Measurements from ENCODE around the gene DNAJC21. TPM values are rescaled to one million over a fixed set of nuclear protein-coding genes. Genes with fewer than 3 reads are reported as not detected.

Gene DNAJC21
- total and polyA plus RNA-seq, 7 experiments from 2014 or later = 17.3 to 66.4 (median 48.6) TPM

GRCh38 chr5:34976347-34976746 is 47.0 kb downstream of the DNAJC21 start:
- no peaks in the 10 kb centered on the region for H3K9me3 ChIP-seq (ENCODE audit: control insufficient read depth in 2 of 3, low read length in 3 of 3)
- H3K4me1 ChIP-seq (ENCODE audit: control insufficient read depth in 2 of 2, insufficient read depth in 2 of 2, low read length in 2 of 2) = no peaks in the 10 kb centered on the region
- Mint-ChIP-seq H3K27ac (no peak overlapping the region), H3K9me3 (peaks cover 0 to 6% (median under 1%) of the 10 kb centered on the region in 11 donors), H3K36me3 (peaks cover 0 to 4% (median 0%) of the 10 kb centered on the region in 5 donors), H3K4me1 (no peaks in the 10 kb centered on the region), H3K27me3 (peaks cover 0 to 12% (median 6%) of the 10 kb centered on the region in 5 donors), H3K4me3 (no peak overlapping the region)
- intact Hi-C loops (cut with micrococcal nuclease) = no loop called here
- no peak for ATAC-seq
- ChIA-PET POLR2A (no interaction called here), CTCF (no interaction called here)
- H3K27me3 ChIP-seq (ENCODE audit: control insufficient read depth in 2 of 2, insufficient read depth in 2 of 2, low read length in 2 of 2) = no peaks in the 10 kb centered on the region
- no peak overlapping the region for H3K27ac ChIP-seq (ENCODE audit: low read depth, low read length)
- no peak for DNase-seq
- H3K36me3 ChIP-seq (ENCODE audit: control insufficient read depth in 2 of 3, insufficient read depth in 3 of 3, low read length in 3 of 3) = no peaks in the 10 kb centered on the region
- no peak overlapping the region for H3K4me3 ChIP-seq (ENCODE audit: low read length)

- Mint-ChIP-seq H3K9me3 (peaks cover 0 to 23% (median 11%) of the 10 kb centered on the region in 11 donors), H3K36me3 (peaks cover 0 to 6% (median 3%) of the 10 kb centered on the region in 5 donors), H3K27me3 (peaks cover 0 to 16% (median 6%) of the 10 kb centered on the region in 5 donors), H3K4me1 (no peaks in the 10 kb centered on the region), H3K4me3 (no peak overlapping the region), H3K27ac (no peak overlapping the region)
- Histone ChIP-seq H3K4me1 (ENCODE audit: control insufficient read depth in 2 of 2, insufficient read depth in 2 of 2, low read length in 2 of 2) (no peaks in the 10 kb centered on the region), H3K4me3 (ENCODE audit: low read length) (no peak overlapping the region), H3K27ac (ENCODE audit: low read depth, low read length) (no peak overlapping the region), H3K27me3 (ENCODE audit: control insufficient read depth in 2 of 2, insufficient read depth in 2 of 2, low read length in 2 of 2) (no peaks in the 10 kb centered on the region), H3K36me3 (ENCODE audit: control insufficient read depth in 2 of 3, insufficient read depth in 3 of 3, low read length in 3 of 3) (no peaks in the 10 kb centered on the region), H3K9me3 (ENCODE audit: control insufficient read depth in 2 of 3, low read length in 3 of 3) (no peaks in the 10 kb centered on the region)
- POLR2A ChIA-PET = no interaction called here
- intact Hi-C loops (cut with micrococcal nuclease) = no loop called here
- ATAC-seq (no peak), DNase-seq (no peak)
- CTCF ChIA-PET = no interaction called here
Measured at GRCh38 chr5:34977934-34978613, 48.7 kb downstream of the DNAJC21 start.

GRCh38 chr5:34978681-34979080 is 49.3 kb downstream of the DNAJC21 start:
- H3K4me1 Mint-ChIP-seq = no peaks in the 10 kb centered on the region
- CTCF ChIA-PET = no interaction called here
- H3K27me3 Mint-ChIP-seq = peaks cover 0 to 16% (median 6%) of the 10 kb centered on the region in 5 donors
- DNase-seq (no peak), ATAC-seq (no peak)
- Histone ChIP-seq H3K4me3 (ENCODE audit: low read length) (no peak overlapping the region), H3K4me1 (ENCODE audit: control insufficient read depth in 2 of 2, insufficient read depth in 2 of 2, low read length in 2 of 2) (no peaks in the 10 kb centered on the region), H3K27me3 (ENCODE audit: control insufficient read depth in 2 of 2, insufficient read depth in 2 of 2, low read length in 2 of 2) (no peaks in the 10 kb centered on the region), H3K27ac (ENCODE audit: low read depth, low read length) (no peak overlapping the region), H3K9me3 (ENCODE audit: control insufficient read depth in 2 of 3, low read length in 3 of 3) (no peaks in the 10 kb centered on the region), H3K36me3 (ENCODE audit: control insufficient read depth in 2 of 3, insufficient read depth in 3 of 3, low read length in 3 of 3) (no peaks in the 10 kb centered on the region)
- H3K9me3 Mint-ChIP-seq = peaks cover 0 to 26% (median 10%) of the 10 kb centered on the region in 11 donors
- intact Hi-C loops (cut with micrococcal nuclease) = no loop called here
- H3K36me3 Mint-ChIP-seq = peaks cover 0 to 6% (median 3%) of the 10 kb centered on the region in 5 donors
- POLR2A ChIA-PET = no interaction called here
- H3K27ac Mint-ChIP-seq = no peak overlapping the region
- no peak overlapping the region for H3K4me3 Mint-ChIP-seq

- ChIA-PET POLR2A (no interaction called here), CTCF (no interaction called here)
- no peak overlapping the region for H3K4me3 ChIP-seq (ENCODE audit: low read length)
- H3K36me3 ChIP-seq (ENCODE audit: control insufficient read depth in 2 of 3, insufficient read depth in 3 of 3, low read length in 3 of 3) = no peaks in the 10 kb centered on the region
- ATAC-seq (no peak), DNase-seq (no peak)
- H3K27ac Mint-ChIP-seq = no peak overlapping the region
- no peak overlapping the region for H3K27ac ChIP-seq (ENCODE audit: low read depth, low read length)
- no peaks in the 10 kb centered on the region for H3K4me1 Mint-ChIP-seq
- no peak overlapping the region for H3K4me3 Mint-ChIP-seq
- peaks cover 0 to 14% (median 4%) of the 10 kb centered on the region in 5 donors for H3K36me3 Mint-ChIP-seq
- H3K9me3 Mint-ChIP-seq = peaks cover 7 to 52% (median 20%) of the 10 kb centered on the region in 11 donors
- H3K27me3 Mint-ChIP-seq = peaks cover 0 to 28% (median 19%) of the 10 kb centered on the region in 5 donors
- H3K9me3 ChIP-seq (ENCODE audit: control insufficient read depth in 2 of 3, low read length in 3 of 3) = peaks cover 0 to 11% (median 0%) of the 10 kb centered on the region in 3 experiments
- intact Hi-C loops (cut with micrococcal nuclease) = no loop called here
- H3K27me3 ChIP-seq (ENCODE audit: control insufficient read depth in 2 of 2, insufficient read depth in 2 of 2, low read length in 2 of 2) = no peaks in the 10 kb centered on the region
- no peaks in the 10 kb centered on the region for H3K4me1 ChIP-seq (ENCODE audit: control insufficient read depth in 2 of 2, insufficient read depth in 2 of 2, low read length in 2 of 2)
Measured at GRCh38 chr5:34982823-34983222, 53.5 kb downstream of the DNAJC21 start.

GRCh38 chr5:34986965-34987364 is 57.6 kb downstream of the DNAJC21 start:
- intact Hi-C loops (cut with micrococcal nuclease) = no loop called here
- ChIA-PET CTCF (no interaction called here), POLR2A (no interaction called here)
- peaks cover 7 to 49% (median 26%) of the 10 kb centered on the region in 11 donors for H3K9me3 Mint-ChIP-seq
- no peak overlapping the region for H3K27ac Mint-ChIP-seq
- no peaks in the 10 kb centered on the region for H3K27me3 ChIP-seq (ENCODE audit: control insufficient read depth in 2 of 2, insufficient read depth in 2 of 2, low read length in 2 of 2)
- no peaks in the 10 kb centered on the region for H3K4me1 ChIP-seq (ENCODE audit: control insufficient read depth in 2 of 2, insufficient read depth in 2 of 2, low read length in 2 of 2)
- H3K4me3 ChIP-seq (ENCODE audit: low read length) = no peak overlapping the region
- peaks cover 0 to 11% (median 0%) of the 10 kb centered on the region in 3 experiments for H3K9me3 ChIP-seq (ENCODE audit: control insufficient read depth in 2 of 3, low read length in 3 of 3)
- H3K4me1 Mint-ChIP-seq = no peaks in the 10 kb centered on the region
- no peaks in the 10 kb centered on the region for H3K36me3 ChIP-seq (ENCODE audit: control insufficient read depth in 2 of 3, insufficient read depth in 3 of 3, low read length in 3 of 3)
- H3K27ac ChIP-seq (ENCODE audit: low read depth, low read length) = no peak overlapping the region
- peaks cover 10 to 47% (median 35%) of the 10 kb centered on the region in 5 donors for H3K27me3 Mint-ChIP-seq
- ATAC-seq = no peak
- no peak for DNase-seq
- H3K4me3 Mint-ChIP-seq = no peak overlapping the region
- peaks cover 0 to 14% (median 4%) of the 10 kb centered on the region in 5 donors for H3K36me3 Mint-ChIP-seq

GRCh38 chr5:34991486-34992238 is 62.3 kb downstream of the DNAJC21 start:
- H3K27ac Mint-ChIP-seq = no peak overlapping the region
- DNase-seq = no peak
- H3K9me3 Mint-ChIP-seq = peaks cover 6 to 23% (median 14%) of the 10 kb centered on the region in 11 donors
- peaks cover 23 to 63% (median 47%) of the 10 kb centered on the region in 5 donors for H3K27me3 Mint-ChIP-seq
- no peaks in the 10 kb centered on the region for H3K4me1 Mint-ChIP-seq
- no peak for ATAC-seq
- no peaks in the 10 kb centered on the region for H3K36me3 ChIP-seq (ENCODE audit: control insufficient read depth in 2 of 3, insufficient read depth in 3 of 3, low read length in 3 of 3)
- no peak overlapping the region for H3K4me3 ChIP-seq (ENCODE audit: low read length)
- H3K9me3 ChIP-seq (ENCODE audit: control insufficient read depth in 2 of 3, low read length in 3 of 3) = peaks cover 0 to 11% (median 0%) of the 10 kb centered on the region in 3 experiments
- peaks cover 0 to 5% (median 3%) of the 10 kb centered on the region in 5 donors for H3K36me3 Mint-ChIP-seq
- intact Hi-C loops (cut with micrococcal nuclease) = no loop called here
- H3K27me3 ChIP-seq (ENCODE audit: control insufficient read depth in 2 of 2, insufficient read depth in 2 of 2, low read length in 2 of 2) = no peaks in the 10 kb centered on the region
- H3K27ac ChIP-seq (ENCODE audit: low read depth, low read length) = no peak overlapping the region
- no peak overlapping the region for H3K4me3 Mint-ChIP-seq
- CTCF ChIA-PET = no interaction called here
- POLR2A ChIA-PET = no interaction called here
- no peaks in the 10 kb centered on the region for H3K4me1 ChIP-seq (ENCODE audit: control insufficient read depth in 2 of 2, insufficient read depth in 2 of 2, low read length in 2 of 2)

All from naive thymus-derived CD4-positive, alpha-beta T cell (primary cell).